ENCODE measurements around the gene EEF2K.

GRCh38 chr16:22214402-22214801 lies 8.3 kb downstream of the EEF2K start:
- TF ChIP-seq, protein P1, sequence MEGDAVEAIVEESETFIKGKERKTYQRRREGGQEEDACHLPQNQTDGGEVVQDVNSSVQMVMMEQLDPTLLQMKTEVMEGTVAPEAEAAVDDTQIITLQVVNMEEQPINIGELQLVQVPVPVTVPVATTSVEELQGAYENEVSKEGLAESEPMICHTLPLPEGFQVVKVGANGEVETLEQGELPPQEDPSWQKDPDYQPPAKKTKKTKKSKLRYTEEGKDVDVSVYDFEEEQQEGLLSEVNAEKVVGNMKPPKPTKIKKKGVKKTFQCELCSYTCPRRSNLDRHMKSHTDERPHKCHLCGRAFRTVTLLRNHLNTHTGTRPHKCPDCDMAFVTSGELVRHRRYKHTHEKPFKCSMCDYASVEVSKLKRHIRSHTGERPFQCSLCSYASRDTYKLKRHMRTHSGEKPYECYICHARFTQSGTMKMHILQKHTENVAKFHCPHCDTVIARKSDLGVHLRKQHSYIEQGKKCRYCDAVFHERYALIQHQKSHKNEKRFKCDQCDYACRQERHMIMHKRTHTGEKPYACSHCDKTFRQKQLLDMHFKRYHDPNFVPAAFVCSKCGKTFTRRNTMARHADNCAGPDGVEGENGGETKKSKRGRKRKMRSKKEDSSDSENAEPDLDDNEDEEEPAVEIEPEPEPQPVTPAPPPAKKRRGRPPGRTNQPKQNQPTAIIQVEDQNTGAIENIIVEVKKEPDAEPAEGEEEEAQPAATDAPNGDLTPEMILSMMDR (IDR thresholded peaks at IDR 0.05) = no peak
- no peak for TF ChIP-seq POLR2A (IDR thresholded peaks at IDR 0.05)

Data from tibial nerve (tissue), 3 donors.